Measurements from ENCODE around the gene METTL4.

- TF ChIP-seq HDGF (IDR thresholded peaks at IDR 0.05; ENCODE audit: borderline replicate concordance) (no peak), LEF1 (IDR thresholded peaks at IDR 0.05; ENCODE audit: borderline replicate concordance) (no peak), FOXA1 (IDR thresholded peaks at IDR 0.05) (no peak)
Observed at GRCh38 chr18:2538236-2538635, 33.1 kb downstream of the METTL4 start.
